Smooth muscle cell (in vitro differentiated cells): ENCODE results near the gene RPL19. TPM values are rescaled to one million over a fixed set of nuclear protein-coding genes. Genes with fewer than 3 reads are reported as not detected.

Experiments
- DNase-seq: peaks from one replicate; lab custom pipeline; 2025; ENCODE audit not compliant: unreplicated experiment; lab: John Stamatoyannopoulos, UW
- H2AFZ ChIP-seq: fragments of 200-600 bp; sonication (generic); 2 replicates; pipeline ENCODE4 v1.6.0; 2016; ENCODE audit warnings: antibody characterized with exemption, low read depth, mild to moderate bottlenecking
- H3F3A ChIP-seq: fragments of 200-600 bp; sonication (generic); 2 replicates; pipeline ENCODE4 v1.6.0; 2017; ENCODE audit warnings: antibody characterized with exemption, low read depth
- H3K27ac ChIP-seq: fragments of 200-600 bp; sonication (generic); 2 replicates; pipeline ENCODE4 v1.5.1; 2016; ENCODE audit warnings: low read depth, mild to moderate bottlenecking
- H3K27me3 ChIP-seq: fragments of 200-600 bp; sonication (generic); 2 replicates; pipeline ENCODE4 v1.6.1; 2016; ENCODE audit warnings: low read depth, mild to moderate bottlenecking
- H3K36me3 ChIP-seq: fragments of 200-600 bp; sonication (generic); 2 replicates; pipeline ENCODE4 v1.5.1; 2016; ENCODE audit warnings: low read depth
- H3K4me1 ChIP-seq: fragments of 200-600 bp; sonication (generic); 2 replicates; pipeline ENCODE4 v1.5.1; 2016; ENCODE audit warnings: low read depth
- H3K4me2 ChIP-seq: fragments of 200-600 bp; sonication (generic); 2 replicates; pipeline ENCODE4 v1.6.0; 2016; ENCODE audit warnings: mild to moderate bottlenecking
- H3K4me3 ChIP-seq: fragments of 200-600 bp; sonication (generic); 2 replicates; pipeline ENCODE4 v1.5.1; 2016; ENCODE audit warnings: mild to moderate bottlenecking
- H3K79me2 ChIP-seq: fragments of 200-600 bp; sonication (generic); 2 replicates; pipeline ENCODE4 v1.6.0; 2016; ENCODE audit warnings: low read depth, mild to moderate bottlenecking
- H3K9ac ChIP-seq: fragments of 200-600 bp; sonication (generic); 2 replicates; pipeline ENCODE4 v1.6.0; 2016; ENCODE audit warnings: low read depth
- H3K9me3 ChIP-seq: fragments of 200-600 bp; sonication (generic); replicated peaks from 2 replicates; pipeline ENCODE4 v1.5.1; 2016; ENCODE audit warnings: low read depth
- H4K20me1 ChIP-seq: fragments of 200-600 bp; sonication (generic); 2 replicates; pipeline ENCODE4 v1.6.0; 2016; ENCODE audit warnings: low read depth
- CTCF ChIP-seq: fragments of 200-600 bp; sonication (generic); IDR thresholded peaks from 2 replicates; pipeline ENCODE4 v1.5.1; 2017; ENCODE audit warnings: borderline replicate concordance, mild to moderate bottlenecking, antibody characterized with exemption; ENCODE audit not compliant: insufficient read depth, poor library complexity, severe bottlenecking
- WGBS: methylation state at CpG from one replicate; pipeline ENCODE4 v1.1.7; 2016; ENCODE audit warnings: low lambda C conversion rate; 5-methylcytosine and 5-hydroxymethylcytosine counted together
- polyA plus RNA-seq: library from polyadenylated mRNA; unstranded; fragments of >200 nt; fragmentation: Nextera tagmentation; extraction: Ambion mirVana; gene quantifications from 2 replicates; pipeline ENCODE4 v1.2.1, GENCODE V29; 2016
- total RNA-seq: library from RNA; depleted of rRNA; stranded (reverse); fragments of >200 nt; gene quantifications from 2 replicates; pipeline ENCODE4 v1.2.3, GENCODE V29; 2014

Gene RPL19
- total and polyA plus RNA-seq, 2 experiments from 2014 or later: 818 to 2,675 TPM

GRCh38 chr17:39151943-39152818 lies 47.9 kb upstream of the RPL19 start:
- no peak overlapping the region for H3K27ac ChIP-seq
- peaks cover 6% of the 10 kb centered on the region for H3K4me1 ChIP-seq
- H3K4me2 ChIP-seq: peak overlapping the region; percentile 84
- peak overlapping the region; percentile 26 for H2AFZ ChIP-seq
- peaks cover 11% of the 10 kb centered on the region for H3K27me3 ChIP-seq
- no peak for TF ChIP-seq CTCF
- H4K20me1 ChIP-seq: no peaks in the 10 kb centered on the region
- no peaks in the 10 kb centered on the region for H3F3A ChIP-seq
- no peaks in the 10 kb centered on the region for H3K79me2 ChIP-seq
- H3K4me3 ChIP-seq: peak overlapping the region; percentile 72
- 14% methylated on average over 24 of the region's 25 CpGs for WGBS
- H3K9ac ChIP-seq: no peak overlapping the region
- H3K9me3 ChIP-seq: no peaks in the 10 kb centered on the region
- no peak for DNase-seq
- no peaks in the 10 kb centered on the region for H3K36me3 ChIP-seq

- Histone ChIP-seq H3K9ac (peak overlapping the region; percentile 24), H3K36me3 (no peaks in the 10 kb centered on the region), H3K4me2 (peak overlapping the region; percentile 84), H3K4me1 (peaks cover 6% of the 10 kb centered on the region), H3K4me3 (peak overlapping the region; percentile 72), H3K79me2 (no peaks in the 10 kb centered on the region), H3K9me3 (no peaks in the 10 kb centered on the region), H3K27me3 (peaks cover 11% of the 10 kb centered on the region), H3K27ac (peak overlapping the region; percentile 34), H4K20me1 (no peaks in the 10 kb centered on the region), H2AFZ (peak overlapping the region; percentile 87), H3F3A (no peaks in the 10 kb centered on the region)
- WGBS: 1% methylated on average over 16 of the region's 16 CpGs
- DNase-seq: peak; percentile 93
- TF ChIP-seq CTCF: peak; percentile 12
Measured at GRCh38 chr17:39153599-39154051, 46.5 kb upstream of the RPL19 start.

- Histone ChIP-seq H3K4me3 (no peak overlapping the region), H3K27me3 (peaks cover 6% of the 10 kb centered on the region), H2AFZ (no peak overlapping the region), H3F3A (no peaks in the 10 kb centered on the region), H3K79me2 (no peaks in the 10 kb centered on the region), H3K36me3 (no peaks in the 10 kb centered on the region), H4K20me1 (no peaks in the 10 kb centered on the region), H3K4me2 (no peak overlapping the region), H3K9me3 (no peaks in the 10 kb centered on the region), H3K27ac (no peak overlapping the region), H3K4me1 (peaks cover 6% of the 10 kb centered on the region), H3K9ac (no peak overlapping the region)
- WGBS: 83% methylated on average over 2 of the region's 2 CpGs
- DNase-seq: no peak
- no peak for TF ChIP-seq CTCF
Measured at GRCh38 chr17:39155654-39156053, 44.4 kb upstream of the RPL19 start.
